Tibial nerve (tissue), 4 donors: ENCODE results near the gene COX6B2. TPM values are rescaled to one million over a fixed set of nuclear protein-coding genes. Genes with fewer than 3 reads are reported as not detected.

ENCODE experiments used
- DNase-seq, 2 donors: peaks; one replicate each; pipeline ENCODE4 v3.0.0-alpha.2; 2019; ENCODE audit warnings: low spot score in 2 of 2
- H3K27ac ChIP-seq, 4 donors: fragments of 200-600 bp; sonication (generic) in 3 of 4; one replicate each; pipeline ENCODE4 v1.5.1; 2017 to 2019; ENCODE audit warnings: mild to moderate bottlenecking in 1 of 4
- H3K27me3 ChIP-seq, 2 donors: fragments of 200-600 bp; sonication (generic) in 1 of 2; one replicate each; pipeline versions ENCODE4 v1.5.1 to v1.6.0; 2017 to 2019
- H3K36me3 ChIP-seq, 3 donors: fragments of 200-600 bp; sonication (generic); one replicate each; pipeline ENCODE4 v1.5.1; 2018 to 2019
- H3K4me1 ChIP-seq, 4 donors: fragments of 200-600 bp; sonication (generic) in 3 of 4; one replicate each; pipeline ENCODE4 v1.5.1; 2017 to 2019
- H3K4me3 ChIP-seq, 4 donors: fragments of 200-600 bp; sonication (generic) in 3 of 4; one replicate each; pipeline ENCODE4 v1.5.1; 2017 to 2019; ENCODE audit warnings: mild to moderate bottlenecking in 1 of 4, moderate library complexity in 1 of 4
- H3K9me3 ChIP-seq, 4 donors: fragments of 200-600 bp; sonication (generic) in 3 of 4; one replicate each; pipeline ENCODE4 v1.5.1; 2017 to 2019
- EP300 ChIP-seq, 2 donors: sonication (generic); formaldehyde crosslinking; IDR thresholded peaks; one replicate each; pipeline ENCODE4 v1.6.1; 2017; ENCODE audit warnings: antibody characterized with exemption in 2 of 2, mild to moderate bottlenecking in 1 of 2
- POLR2A ChIP-seq, 2 donors: fragments of 450-650 bp; IDR thresholded peaks; one replicate each; pipeline ENCODE4 v1.6.1; 2017; ENCODE audit warnings: antibody characterized with exemption in 2 of 2, mild to moderate bottlenecking in 2 of 2, moderate library complexity in 2 of 2
- WGBS, 2 donors: methylation state at CpG; one replicate each; pipeline ENCODE4 v1.1.5; 2018; 5-methylcytosine and 5-hydroxymethylcytosine counted together
- total RNA-seq, 4 donors: library from RNA; depleted of rRNA; stranded (reverse); fragments of >200 nt; gene quantifications; one replicate each; pipeline ENCODE4 v1.1.0, GENCODE V29; 2016
- TF ChIP-seq, protein P1 (sequence below), 5 experiments: fragments of 200-600 bp in 3 of 5; fragments of 450-650 bp in 2 of 5; sonication (generic) in 3 of 5; IDR thresholded peaks; one replicate each; pipeline ENCODE4 v1.5.1; 2016 to 2019; ENCODE audit warnings: antibody characterized with exemption in 5 of 5, mild to moderate bottlenecking in 3 of 5, moderate library complexity in 2 of 5

Gene COX6B2
- total RNA-seq, 4 donors from 2014 or later = not detected

GRCh38 chr19:55382013-55382412 lies 27.5 kb upstream of the COX6B2 start:
- Histone ChIP-seq H3K9me3 (no peaks in the 10 kb centered on the region), H3K36me3 (peaks cover 0 to 2% (median 0%) of the 10 kb centered on the region in 3 donors), H3K27me3 (peaks cover 0 to 14% of the 10 kb centered on the region in 2 donors), H3K4me3 (no peak overlapping the region), H3K27ac (no peak overlapping the region), H3K4me1 (peaks cover 0 to 33% (median 17%) of the 10 kb centered on the region in 4 donors)
- TF ChIP-seq, protein P1, sequence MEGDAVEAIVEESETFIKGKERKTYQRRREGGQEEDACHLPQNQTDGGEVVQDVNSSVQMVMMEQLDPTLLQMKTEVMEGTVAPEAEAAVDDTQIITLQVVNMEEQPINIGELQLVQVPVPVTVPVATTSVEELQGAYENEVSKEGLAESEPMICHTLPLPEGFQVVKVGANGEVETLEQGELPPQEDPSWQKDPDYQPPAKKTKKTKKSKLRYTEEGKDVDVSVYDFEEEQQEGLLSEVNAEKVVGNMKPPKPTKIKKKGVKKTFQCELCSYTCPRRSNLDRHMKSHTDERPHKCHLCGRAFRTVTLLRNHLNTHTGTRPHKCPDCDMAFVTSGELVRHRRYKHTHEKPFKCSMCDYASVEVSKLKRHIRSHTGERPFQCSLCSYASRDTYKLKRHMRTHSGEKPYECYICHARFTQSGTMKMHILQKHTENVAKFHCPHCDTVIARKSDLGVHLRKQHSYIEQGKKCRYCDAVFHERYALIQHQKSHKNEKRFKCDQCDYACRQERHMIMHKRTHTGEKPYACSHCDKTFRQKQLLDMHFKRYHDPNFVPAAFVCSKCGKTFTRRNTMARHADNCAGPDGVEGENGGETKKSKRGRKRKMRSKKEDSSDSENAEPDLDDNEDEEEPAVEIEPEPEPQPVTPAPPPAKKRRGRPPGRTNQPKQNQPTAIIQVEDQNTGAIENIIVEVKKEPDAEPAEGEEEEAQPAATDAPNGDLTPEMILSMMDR (IDR thresholded peaks at IDR 0.05) = no peak
- WGBS, 2 donors = 95% methylated on average over 5 of the region's 5 CpGs
- DNase-seq = no peak

DNA sequence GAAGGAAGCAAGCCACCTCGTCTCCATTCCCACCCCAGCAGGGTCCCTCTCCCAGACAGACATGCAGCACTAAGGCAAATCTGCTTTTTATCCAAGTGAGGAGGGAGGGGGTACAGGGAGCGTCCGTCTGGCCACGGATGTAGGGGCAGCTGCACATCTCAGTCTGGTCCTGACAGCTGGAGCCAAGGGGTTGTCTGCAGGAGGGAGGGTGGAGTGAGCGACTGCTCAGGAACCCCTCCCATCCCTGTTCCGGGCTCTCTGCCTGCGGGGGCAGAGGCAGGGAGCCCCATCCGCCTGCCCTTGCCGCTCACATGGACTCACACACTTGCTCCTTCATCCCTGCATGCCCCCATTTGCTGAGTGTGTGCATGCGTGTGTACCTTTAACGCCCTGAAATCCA lies 24.7 kb upstream of the COX6B2 start:
- no peak overlapping the region for H3K27ac ChIP-seq
- WGBS, 2 donors = 63 to 69% methylated on average over 11 of the region's 11 CpGs
- peaks cover 3 to 42% of the 10 kb centered on the region in 2 donors for H3K27me3 ChIP-seq
- TF ChIP-seq EP300 (IDR thresholded peaks at IDR 0.05) = no peak
- TF ChIP-seq, protein P1 (IDR thresholded peaks at IDR 0.05) = no peak
- TF ChIP-seq POLR2A (IDR thresholded peaks at IDR 0.05) = no peak
- peaks cover 0 to 21% (median 3%) of the 10 kb centered on the region in 4 donors for H3K4me1 ChIP-seq
- no peaks in the 10 kb centered on the region for H3K36me3 ChIP-seq
- H3K9me3 ChIP-seq = no peaks in the 10 kb centered on the region
- H3K4me3 ChIP-seq = no peak overlapping the region
- DNase-seq = no peak

- WGBS, 2 donors = 10 to 11% methylated on average over 27 to 36 of the region's 43 CpGs
- Histone ChIP-seq H3K4me3 (no peak overlapping the region), H3K4me1 (peaks cover 0 to 18% (median 0%) of the 10 kb centered on the region in 4 donors), H3K27me3 (peaks cover 3 to 58% of the 10 kb centered on the region in 2 donors), H3K36me3 (no peaks in the 10 kb centered on the region), H3K27ac (no peak overlapping the region), H3K9me3 (no peaks in the 10 kb centered on the region)
- DNase-seq = no peak
- TF ChIP-seq POLR2A (IDR thresholded peaks at IDR 0.05) (no peak), EP300 (IDR thresholded peaks at IDR 0.05) (no peak)
- TF ChIP-seq, protein P1 (IDR thresholded peaks at IDR 0.05) = no peak
Measured at GRCh38 chr19:55377356-55378131, 23.0 kb upstream of the COX6B2 start.

- Histone ChIP-seq H3K4me3 (no peak within 1 kb of the TSS), H3K27ac (no peak within 1 kb of the TSS), H3K9me3 (no peaks in the 10 kb centered on the region), H3K27me3 (peaks cover 3 to 69% of the 10 kb centered on the region in 2 donors), H3K4me1 (peaks cover 0 to 18% (median 0%) of the 10 kb centered on the region in 4 donors), H3K36me3 (no peaks in the 10 kb centered on the region)
- DNase-seq = no peak
- 53 to 56% methylated on average over 20 to 21 of the region's 21 CpGs for WGBS, 2 donors
- TF ChIP-seq POLR2A (IDR thresholded peaks at IDR 0.05) (no peak), EP300 (IDR thresholded peaks at IDR 0.05) (no peak)
- TF ChIP-seq, protein P1 (IDR thresholded peaks at IDR 0.05) = no peak
Measured at GRCh38 chr19:55376241-55376933, 21.9 kb upstream of the COX6B2 start, which contains the start of gene TMEM190. TSS of gene TMEM190 (plus strand) at chr19:55376826. CDS start at chr19:55376854, 28 bp downstream.
